Measurements from ENCODE around the gene SLC9C2.

- TF ChIP-seq POLR2A (IDR thresholded peaks at IDR 0.05) (no peak), CTCF (IDR thresholded peaks at IDR 0.05) (no peak)
Measured at GRCh38 chr1:173628888-173629287, 26.0 kb upstream of the SLC9C2 start.
